HG02973 (cell line): ENCODE data around the gene IFT52.
"Not testable (repeated sequence)": the region's sequence is repeated elsewhere in the genome, so short reads cannot be mapped to it uniquely, and the experiment has no call there.

ENCODE experiments used
- ATAC-seq: cut with Tn5 transposase; IDR thresholded peaks from one replicate; pipeline ENCODE4 v1.9.1; 2021; ENCODE audit warnings: moderate library complexity; ENCODE audit not compliant: unreplicated experiment

Gene IFT52

DNA sequence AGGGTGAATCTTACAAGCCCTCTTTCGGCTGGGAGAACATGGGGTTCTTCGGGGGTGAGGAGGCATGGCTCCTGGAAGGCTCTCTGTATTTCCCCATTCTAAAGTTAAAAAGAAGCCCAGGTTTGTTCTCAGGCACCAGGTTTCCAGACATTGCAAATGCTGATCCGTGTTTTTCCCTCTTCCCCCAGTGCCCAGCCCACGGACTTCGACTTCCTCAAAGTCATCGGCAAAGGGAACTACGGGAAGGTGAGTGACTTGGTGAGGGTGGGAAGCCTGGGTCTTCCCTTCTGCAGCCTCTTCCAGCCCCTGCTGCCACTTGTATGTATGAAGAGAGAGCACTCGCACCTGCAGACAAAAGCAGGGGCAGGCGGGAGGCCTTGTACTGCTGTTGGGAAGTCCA is 23.3 kb upstream of the IFT52 start:
- no peak for ATAC-seq

DNA sequence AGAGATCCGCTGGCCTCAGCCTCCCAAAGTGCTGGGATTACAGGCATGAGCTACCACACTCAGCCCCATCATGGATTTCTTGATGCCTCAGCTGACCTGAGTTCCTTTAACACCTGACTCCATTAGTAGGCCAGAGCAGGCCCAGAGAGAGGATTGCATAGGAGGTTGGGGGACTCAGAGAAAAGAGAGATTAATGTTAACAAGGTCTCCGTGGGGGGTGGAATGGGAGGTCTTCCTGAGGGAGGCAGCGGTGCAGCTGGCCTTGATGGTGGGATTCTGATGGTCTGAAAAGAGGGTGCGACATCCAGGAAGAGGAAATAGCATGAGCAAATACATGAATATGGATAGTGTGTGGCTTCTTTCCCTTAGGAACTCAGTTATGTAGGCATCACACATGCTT is 22.0 kb upstream of the IFT52 start:
- no peak for ATAC-seq

DNA sequence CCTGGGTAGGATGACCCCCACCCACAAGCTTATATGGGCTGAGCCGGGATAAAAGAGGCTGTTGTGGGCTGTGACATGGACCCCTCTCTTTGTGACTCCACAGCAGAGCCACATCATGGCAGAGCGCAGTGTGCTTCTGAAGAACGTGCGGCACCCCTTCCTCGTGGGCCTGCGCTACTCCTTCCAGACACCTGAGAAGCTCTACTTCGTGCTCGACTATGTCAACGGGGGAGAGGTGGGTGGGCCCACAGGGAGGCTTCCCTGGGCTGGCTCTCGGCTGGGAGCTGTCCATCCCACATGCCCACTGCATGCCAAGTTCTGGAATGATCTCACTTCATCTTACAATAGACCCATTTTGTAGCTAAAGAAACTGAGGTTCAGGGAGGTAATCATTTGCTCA is 21.5 kb upstream of the IFT52 start:
- no peak for ATAC-seq

DNA sequence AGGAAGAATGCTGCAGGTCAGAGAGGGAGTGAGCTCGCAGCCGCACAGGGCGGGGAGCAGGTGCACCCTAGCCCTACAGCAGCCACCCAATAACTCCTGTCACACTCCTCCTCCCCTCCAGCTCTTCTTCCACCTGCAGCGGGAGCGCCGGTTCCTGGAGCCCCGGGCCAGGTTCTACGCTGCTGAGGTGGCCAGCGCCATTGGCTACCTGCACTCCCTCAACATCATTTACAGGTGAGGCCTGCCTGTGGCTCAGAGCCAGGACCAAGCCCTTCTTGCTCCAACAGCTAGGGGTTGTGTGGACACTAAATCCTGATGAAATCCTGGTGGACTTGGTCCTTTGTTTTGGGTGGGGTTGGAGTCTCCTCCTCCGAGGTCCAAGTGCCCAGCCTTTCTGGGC is 20.2 kb upstream of the IFT52 start:
- no peak for ATAC-seq

DNA sequence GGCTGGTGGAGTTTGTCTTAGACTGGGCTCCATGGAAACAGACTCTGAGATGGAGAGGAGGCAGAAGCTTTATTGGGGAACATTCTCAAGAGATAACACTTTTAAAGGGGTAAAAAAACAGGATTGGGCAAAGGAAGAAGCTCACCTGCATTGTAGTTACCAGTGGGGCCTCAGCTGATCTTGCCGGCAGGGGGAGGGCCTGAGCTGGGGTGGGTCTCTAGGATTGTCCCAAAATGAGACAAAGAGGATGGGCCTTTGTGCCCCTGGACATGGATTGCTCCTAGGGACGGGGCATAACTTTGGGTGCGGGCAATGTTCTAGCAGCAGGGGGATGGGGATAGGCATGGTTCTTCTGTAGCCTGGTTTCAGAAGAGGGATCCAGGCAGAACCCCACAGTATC is 19.4 kb upstream of the IFT52 start:
- no peak for ATAC-seq

DNA sequence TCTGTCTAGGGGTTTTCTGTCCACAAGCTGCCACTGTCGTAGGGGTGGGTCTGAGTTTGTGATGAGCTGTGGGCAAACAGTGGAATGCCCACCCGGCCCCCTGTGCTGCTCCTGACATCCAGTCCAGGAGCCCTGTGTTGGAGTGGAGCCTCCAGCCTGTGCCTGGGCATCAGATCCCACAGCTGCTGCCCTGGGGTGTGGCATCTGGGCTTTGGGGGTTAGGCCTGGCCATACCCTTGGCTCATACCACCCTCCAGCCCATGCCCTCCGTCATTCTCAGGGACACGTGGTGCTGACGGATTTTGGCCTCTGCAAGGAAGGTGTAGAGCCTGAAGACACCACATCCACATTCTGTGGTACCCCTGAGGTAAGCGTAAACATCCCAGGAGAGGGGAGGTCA is 19.0 kb upstream of the IFT52 start:
- ATAC-seq = no peak

DNA sequence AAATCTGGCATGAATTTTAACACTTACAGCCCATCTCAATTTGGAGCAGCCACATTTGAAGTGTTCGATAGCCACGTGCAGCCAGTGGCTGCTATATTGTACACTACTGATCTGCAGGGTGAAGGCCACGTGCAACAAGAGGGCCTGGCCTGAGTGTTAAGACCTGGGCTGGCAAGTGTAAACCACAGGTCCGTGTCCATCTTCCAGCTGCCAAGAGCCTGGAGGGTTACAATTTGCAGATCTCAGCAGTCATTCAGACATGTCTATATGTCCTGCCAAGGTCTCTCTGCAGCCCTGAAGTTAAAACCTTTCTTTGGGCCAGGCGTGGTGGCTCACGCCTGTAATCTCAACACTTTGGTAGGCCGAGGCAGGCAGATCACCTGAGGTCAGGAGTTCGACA is 17.8 kb upstream of the IFT52 start:
- no peak for ATAC-seq

DNA sequence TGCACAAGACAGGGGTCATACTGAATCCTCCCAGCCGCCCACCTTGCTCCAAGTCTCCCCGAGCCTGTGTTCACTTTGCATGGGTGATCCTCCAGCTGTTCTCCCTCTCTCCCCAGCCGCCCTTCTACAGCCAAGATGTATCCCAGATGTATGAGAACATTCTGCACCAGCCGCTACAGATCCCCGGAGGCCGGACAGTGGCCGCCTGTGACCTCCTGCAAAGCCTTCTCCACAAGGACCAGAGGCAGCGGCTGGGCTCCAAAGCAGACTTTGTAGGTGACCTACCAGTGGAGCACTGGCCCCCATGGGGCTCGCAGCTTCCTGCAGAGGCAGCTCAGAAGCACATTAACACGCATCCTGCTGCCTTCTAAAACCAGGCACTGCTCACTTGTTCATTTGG is 14.6 kb upstream of the IFT52 start:
- no peak for ATAC-seq

DNA sequence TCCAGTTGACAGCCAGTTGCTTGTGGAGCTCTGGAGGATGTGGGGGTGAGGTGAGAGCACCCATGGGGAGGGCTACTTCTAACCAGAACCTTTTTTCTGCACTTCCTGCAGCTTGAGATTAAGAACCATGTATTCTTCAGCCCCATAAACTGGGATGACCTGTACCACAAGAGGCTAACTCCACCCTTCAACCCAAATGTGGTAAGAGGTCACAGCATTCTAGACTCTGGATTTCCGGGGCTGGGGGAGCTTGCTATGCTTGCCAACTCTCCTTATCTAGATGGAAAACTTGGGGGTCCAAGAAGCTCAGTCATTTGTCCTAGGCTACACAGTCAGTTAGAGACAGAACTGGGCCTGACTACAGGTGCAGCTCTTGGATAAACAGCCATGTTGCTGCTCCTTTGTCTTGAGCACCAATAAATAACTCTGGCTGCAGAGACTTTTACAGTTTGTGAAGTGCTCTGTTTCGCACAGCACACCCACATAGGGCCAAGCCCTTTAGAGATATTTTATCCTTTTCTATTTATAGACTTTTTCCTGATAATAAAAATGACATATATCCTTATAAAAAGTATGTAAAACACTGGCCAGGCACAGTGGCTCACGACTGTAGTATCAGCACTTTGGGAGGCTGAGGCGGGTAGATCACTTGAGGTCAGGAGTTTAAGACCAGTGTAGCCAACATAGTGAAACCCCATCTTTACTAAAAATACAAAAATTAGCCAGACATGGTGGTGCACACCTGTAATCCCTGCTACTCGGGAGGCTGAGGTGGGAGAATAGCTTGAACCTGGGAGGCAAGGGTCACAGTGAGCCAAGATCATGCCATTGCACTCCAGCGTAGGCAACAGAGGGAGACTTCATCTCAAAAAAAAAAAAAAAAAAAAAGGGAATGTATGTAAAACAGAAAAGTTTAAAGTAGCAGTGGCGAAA is 10.6 kb upstream of the IFT52 start:
- ATAC-seq = no peak

DNA sequence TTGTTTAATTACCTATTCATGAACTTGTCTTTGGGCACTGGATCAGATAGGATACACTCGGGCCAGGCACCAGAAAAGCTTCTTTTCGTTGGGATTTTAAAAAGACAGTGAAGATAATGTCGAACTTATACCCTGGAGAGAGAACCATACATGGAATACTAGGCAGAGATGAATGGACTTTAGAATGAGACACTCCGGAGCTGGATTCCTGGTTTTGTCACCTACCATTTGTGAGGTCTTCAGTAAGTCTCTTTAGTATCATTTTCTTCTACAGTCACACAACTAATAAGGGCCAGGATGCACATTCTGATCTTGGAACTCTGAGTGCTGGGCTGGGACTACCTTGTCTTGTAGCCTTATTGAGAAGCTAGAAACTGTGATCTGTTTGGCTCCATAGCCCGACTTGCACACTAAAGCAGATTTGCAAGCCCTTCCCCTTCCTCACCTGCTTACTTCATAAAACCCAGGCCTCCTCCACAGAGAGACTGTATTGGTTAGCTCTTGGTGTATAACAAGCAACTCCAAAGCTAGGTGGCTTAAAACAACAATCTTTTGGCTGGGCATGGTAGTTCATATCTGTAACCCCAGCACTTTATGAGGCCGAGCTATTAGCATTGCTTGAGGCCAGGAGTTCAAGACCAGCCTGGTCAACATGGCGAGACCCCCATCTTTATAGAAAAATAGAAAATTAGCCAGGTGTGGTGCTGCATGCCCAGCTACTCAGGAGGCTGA is 7.4 kb upstream of the IFT52 start:
- ATAC-seq = no peak

DNA sequence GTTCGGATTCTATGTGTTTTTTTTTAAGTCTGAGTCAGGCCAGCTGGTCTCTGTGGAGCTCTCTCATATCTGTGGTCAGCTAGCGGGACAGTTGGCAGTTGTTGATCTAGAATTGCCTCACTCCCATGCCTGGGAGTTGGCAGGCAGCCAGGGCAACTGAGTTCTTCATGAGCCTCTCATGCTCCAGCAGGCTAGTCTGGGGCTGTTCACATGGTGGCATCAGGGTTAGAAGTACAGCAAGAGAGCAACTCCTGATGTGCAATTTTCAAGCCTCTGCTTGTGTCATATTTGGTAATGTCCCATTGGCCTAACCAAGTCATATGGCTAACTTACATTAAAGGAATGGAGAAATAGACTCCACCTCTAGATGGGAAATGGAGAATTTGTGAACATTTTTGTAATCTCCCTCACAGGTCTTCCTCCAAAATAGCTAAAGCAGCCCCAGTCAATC is 6.7 kb upstream of the IFT52 start:
- ATAC-seq = no peak

DNA sequence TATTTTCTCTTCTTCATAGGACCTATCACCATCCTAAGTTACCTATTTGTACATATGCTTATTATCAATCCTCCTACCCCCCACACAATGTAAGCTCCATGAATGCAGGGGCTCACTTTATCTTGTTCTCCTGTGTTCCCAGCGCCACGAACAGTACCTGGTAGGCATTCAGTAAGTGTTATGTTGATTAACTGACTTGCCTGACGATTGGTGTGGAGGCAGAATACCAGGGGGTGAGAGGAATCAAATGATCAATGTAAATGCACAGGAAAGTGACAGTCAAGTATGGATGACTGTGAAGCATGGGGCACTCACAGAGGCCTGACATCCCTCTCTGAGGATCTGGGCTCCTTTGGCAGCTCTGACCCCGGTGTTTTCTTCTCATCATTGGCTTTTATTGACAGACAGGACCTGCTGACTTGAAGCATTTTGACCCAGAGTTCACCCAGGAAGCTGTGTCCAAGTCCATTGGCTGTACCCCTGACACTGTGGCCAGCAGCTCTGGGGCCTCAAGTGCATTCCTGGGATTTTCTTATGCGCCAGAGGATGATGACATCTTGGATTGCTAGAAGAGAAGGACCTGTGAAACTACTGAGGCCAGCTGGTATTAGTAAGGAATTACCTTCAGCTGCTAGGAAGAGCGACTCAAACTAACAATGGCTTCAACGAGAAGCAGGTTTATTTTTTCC is 6.1 kb upstream of the IFT52 start:
- no peak for ATAC-seq

DNA sequence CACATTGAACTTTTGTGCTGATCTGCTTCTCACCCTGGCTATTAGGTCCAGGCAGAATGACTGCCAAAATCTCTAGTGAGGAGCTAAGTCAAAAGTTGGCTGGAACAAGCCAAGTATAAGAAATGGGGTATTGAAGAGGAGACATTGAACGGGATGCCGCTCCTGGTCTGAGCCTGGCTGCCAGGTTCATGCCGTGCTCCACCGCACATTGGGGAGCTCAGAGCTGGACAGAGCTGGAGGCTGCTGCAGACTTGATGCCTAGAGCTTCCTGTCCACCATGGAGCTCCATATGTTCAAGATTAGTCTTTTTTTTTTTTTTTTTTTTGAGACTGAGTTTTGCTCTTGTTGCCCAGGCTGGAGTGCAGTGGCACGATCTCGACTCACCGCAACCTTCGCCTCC is 4.1 kb upstream of the IFT52 start:
- ATAC-seq = no peak

DNA sequence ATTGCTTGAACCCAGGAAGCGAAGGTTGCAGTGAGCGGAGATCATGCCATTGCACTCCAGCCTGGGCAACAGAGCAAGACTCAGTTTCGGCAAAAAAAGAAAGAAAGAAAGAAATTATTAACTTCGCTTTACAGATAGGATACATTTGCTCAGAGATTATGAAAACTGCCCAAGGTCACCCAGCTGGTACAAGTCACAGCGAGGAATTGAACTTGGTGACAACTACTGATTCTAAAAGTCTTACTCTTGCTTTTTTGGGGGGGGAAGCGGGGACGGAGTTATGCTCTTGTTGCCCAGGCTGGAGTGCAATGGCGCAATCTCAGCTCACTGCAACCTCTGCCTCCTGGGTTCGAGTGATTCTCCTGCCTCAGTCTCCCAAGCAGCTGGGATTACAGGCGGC is 2.2 kb upstream of the IFT52 start:
- not testable (repeated sequence) for ATAC-seq

DNA sequence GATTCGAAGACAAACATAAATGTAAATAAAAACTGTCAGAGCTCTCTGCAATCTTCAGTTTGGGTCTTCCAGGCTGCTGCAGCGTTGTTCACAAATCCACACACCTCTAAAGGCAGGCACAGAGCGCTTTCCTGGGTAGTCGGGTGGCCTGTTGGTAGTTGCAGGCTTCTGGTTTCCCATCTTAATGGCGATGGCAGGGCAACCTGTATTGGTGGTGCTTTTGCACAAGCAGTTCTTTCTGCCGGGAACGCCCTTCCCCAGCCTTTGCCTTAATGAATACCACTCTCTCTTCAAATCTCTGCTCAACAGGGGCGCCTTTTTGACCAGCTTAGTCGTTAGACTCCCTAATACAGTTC is 723 bp upstream of the IFT52 start:
- ATAC-seq = no peak

DNA sequence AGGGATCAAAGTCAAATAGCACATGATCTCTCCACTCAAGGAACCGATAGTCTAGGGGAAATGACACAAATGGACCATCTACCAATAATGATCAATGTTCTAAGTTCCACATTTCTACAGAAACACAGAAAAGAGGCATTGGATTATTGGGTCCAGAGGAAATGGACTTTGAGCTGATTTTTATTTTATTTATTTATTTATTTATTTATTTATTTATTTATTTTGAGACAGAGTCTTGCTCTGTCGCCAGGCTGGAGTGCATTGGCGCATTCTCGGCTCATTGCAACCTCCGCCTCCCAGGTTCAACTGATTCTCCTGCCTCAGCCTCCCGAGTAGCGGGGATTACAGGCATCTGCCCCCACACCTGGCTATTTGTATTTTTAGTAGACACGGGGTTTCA is 11.2 kb downstream of the IFT52 start:
- ATAC-seq = not testable (repeated sequence)

DNA sequence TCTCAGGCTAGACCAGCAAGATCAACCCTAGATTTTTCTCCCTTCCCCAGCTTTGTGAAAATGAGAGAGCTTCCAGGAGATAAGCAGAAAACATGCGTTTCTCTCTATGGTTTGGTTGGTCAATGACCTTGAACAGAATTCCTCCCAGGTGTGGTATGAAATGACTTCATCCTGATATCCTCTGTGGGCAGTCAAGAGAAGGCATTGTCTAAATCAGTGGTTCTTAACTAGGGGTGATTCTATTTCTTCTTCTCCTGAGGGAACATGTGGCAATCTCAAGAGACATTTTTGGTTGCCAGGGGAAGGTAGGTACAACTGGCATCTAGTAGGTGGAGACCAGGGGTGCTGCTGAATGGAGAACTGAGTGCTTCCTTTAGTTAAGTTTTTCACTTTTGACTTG is 12.4 kb downstream of the IFT52 start:
- ATAC-seq = no peak

DNA sequence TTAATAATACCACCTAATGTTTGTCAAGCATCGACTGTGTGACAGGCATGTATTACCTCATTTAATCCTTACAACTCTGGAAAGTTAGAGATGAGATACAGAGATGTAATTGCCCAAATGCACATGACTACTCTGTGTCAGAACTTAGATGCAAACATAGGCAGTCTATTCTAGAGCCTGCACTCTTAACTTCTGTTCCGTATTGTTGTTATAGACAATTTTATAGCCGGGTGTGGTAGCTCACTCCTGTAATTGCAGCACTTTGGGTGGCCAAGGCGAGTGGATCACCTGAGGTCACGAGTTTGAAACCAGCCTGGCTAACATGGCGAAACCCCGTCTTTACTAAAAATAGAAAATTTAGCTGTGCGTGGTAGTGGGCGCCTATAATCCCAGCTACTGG is 15.0 kb downstream of the IFT52 start:
- ATAC-seq = no peak

DNA sequence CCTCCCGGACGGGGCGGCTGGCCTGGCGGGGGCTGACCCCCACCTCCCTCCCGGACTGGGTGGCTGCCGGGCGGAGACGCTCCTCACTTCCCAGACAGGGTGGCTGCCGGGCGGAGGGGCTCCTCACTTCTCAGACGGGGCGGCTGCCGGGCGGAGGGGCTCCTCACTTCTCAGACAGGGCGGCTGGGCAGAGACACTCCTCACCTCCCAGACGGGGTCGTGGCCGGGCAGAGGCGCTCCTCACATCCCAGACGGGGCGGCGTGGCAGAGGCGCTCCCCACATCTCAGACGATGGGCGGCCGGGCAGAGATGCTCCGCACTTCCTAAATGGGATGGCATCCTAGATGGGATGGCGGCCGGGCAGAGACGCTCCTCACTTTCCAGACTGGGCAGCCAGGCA is 16.5 kb downstream of the IFT52 start:
- ATAC-seq = not testable (repeated sequence)

DNA sequence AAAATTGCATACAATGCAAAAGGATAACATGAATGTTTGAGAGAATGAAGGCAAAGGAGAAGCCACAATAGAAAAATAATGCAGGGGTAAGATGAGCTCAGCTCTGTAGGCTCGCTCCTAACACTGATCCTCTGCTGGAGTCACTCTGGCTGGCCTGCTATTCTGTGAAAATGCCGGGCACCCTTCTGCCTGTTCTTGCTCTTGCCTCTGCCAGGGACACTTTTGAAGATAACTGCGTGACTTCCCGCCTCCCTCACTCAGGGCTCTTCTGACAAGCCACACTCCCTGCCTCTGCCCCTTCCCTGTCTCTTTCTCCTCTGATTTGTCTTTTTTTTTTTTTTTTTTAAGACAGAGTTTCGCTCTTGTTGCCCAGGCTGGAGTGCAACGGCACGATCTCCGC is 40.9 kb downstream of the IFT52 start:
- no peak for ATAC-seq

DNA sequence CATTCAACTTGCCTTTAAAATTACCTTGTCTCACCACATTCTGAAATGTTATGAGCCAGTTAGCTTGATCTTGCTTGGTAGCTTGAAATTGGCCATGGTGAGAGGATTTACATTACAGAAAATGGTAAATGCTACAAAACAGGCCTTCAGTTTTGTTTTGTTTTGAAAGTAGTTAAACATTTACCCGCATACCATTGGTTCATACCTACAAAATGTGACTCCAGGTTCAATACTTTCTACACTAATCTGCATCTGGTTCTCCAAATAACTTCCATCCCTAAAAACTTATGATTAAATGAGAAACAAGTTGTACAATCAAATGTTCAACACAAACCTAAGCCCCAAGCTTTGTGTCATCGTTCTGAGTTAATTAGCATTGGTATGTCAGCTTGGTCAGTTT is 45.7 kb downstream of the IFT52 start:
- no peak for ATAC-seq

DNA sequence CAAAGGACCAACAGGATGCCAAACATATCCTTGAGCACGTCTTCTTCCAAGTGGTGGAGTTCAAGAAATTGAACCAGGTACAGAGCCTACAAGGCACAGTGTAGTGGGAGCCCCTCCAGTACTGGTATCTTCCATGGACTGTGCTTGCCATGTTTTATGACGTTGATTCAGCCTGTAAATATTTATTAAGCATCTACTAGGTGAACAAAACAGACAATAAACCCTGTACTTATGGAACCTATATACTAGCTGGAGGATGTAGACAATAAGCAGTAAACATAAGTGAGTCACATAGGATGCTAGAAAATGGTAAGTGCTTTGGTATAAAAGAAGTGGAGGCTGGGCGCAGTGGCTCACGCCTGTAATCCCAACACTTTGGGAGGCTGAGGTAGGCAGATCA is 51.8 kb downstream of the IFT52 start:
- no peak for ATAC-seq
